Measurements from ENCODE around the gene EHBP1. TPM values are rescaled to one million over a fixed set of nuclear protein-coding genes. Genes with fewer than 3 reads are reported as not detected.

EHBP1 gene
- total RNA-seq, 5 donors from 2014 or later (not counting 1 experiment from before 2014, with no cell fraction given): 22.1 to 28.7 (median 26.1) TPM

GRCh38 chr2:63001576-63001975 lies 296.1 kb downstream of the EHBP1 start:
- Histone ChIP-seq H3K4me1 (ENCODE audit: control insufficient read depth in 1 of 2, extremely low read depth in 1 of 2, insufficient read depth in 2 of 2, low read length in 2 of 2) (no peaks in the 10 kb centered on the region), H3K4me3 (ENCODE audit: control insufficient read depth in 1 of 2, extremely low read depth in 1 of 2, low read length in 1 of 2) (no peak overlapping the region), H3K27me3 (replicated peaks in 1 of 2; ENCODE audit: control insufficient read depth in 2 of 2, extremely low read depth in 1 of 2, insufficient read depth in 2 of 2, low read length in 1 of 2) (no peaks in the 10 kb centered on the region), H3K9me3 (no peaks in the 10 kb centered on the region), H3K36me3 (ENCODE audit: control insufficient read depth in 2 of 2, extremely low read depth in 1 of 2, insufficient read depth in 1 of 2, low read length in 1 of 2) (peaks cover 0 to 6% of the 10 kb centered on the region in 2 donors), H3K27ac (ENCODE audit: low read length) (no peak overlapping the region)
- Mint-ChIP-seq H3K27ac (no peak overlapping the region), H3K4me3 (no peak overlapping the region), H3K36me3 (peaks cover 56% of the 10 kb centered on the region), H3K4me1 (no peaks in the 10 kb centered on the region), H3K27me3 (no peaks in the 10 kb centered on the region), H3K9me3 (no peaks in the 10 kb centered on the region)
- no peak for ATAC-seq (replicated peaks in 1 of 4)
- ChIA-PET POLR2A (no interaction called here), CTCF (interaction anchor here in 1 of 2 donors (1.4 kb wide), 1 partner anchor 11 kb away, joined by 5 read pairs; no protein-coding TSS in a partner anchor)
- DNase-seq: no peak

DNA sequence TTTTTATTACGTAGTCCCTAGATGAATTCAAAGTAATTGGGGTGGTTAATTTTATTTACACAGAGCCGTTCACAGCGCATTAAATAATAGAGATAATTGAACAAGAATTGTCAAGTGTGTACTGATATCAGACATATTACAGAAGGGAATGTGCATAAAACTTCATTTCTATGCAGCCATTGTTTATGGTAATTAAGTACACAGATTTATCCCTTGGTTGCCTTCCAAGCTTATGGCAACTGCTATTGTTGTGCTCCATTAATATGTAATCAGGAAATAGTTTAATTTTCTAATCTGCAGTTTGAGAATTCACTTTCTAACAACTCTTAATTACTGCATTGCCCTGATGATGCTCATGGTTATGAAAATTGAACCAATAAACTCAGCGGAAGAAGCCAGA lies 297.8 kb downstream of the EHBP1 start:
- Histone ChIP-seq H3K4me1 (ENCODE audit: control insufficient read depth in 1 of 2, extremely low read depth in 1 of 2, insufficient read depth in 2 of 2, low read length in 2 of 2) (no peaks in the 10 kb centered on the region), H3K36me3 (ENCODE audit: control insufficient read depth in 2 of 2, extremely low read depth in 1 of 2, insufficient read depth in 1 of 2, low read length in 1 of 2) (no peaks in the 10 kb centered on the region), H3K9me3 (no peaks in the 10 kb centered on the region), H3K27ac (ENCODE audit: low read length) (no peak overlapping the region), H3K4me3 (ENCODE audit: control insufficient read depth in 1 of 2, extremely low read depth in 1 of 2, low read length in 1 of 2) (no peak overlapping the region), H3K27me3 (replicated peaks in 1 of 2; ENCODE audit: control insufficient read depth in 2 of 2, extremely low read depth in 1 of 2, insufficient read depth in 2 of 2, low read length in 1 of 2) (no peaks in the 10 kb centered on the region)
- ChIA-PET POLR2A (no interaction called here), CTCF (no interaction called here)
- Mint-ChIP-seq H3K4me1 (no peaks in the 10 kb centered on the region), H3K27me3 (no peaks in the 10 kb centered on the region), H3K4me3 (no peak overlapping the region), H3K36me3 (peaks cover 48% of the 10 kb centered on the region), H3K9me3 (no peaks in the 10 kb centered on the region), H3K27ac (no peak overlapping the region)
- no CpG with 5 or more reads among the region's 4 CpGs for WGBS (ENCODE audit: insufficient coverage)
- ATAC-seq (replicated peaks in 1 of 4): no peak
- no peak for DNase-seq

DNA sequence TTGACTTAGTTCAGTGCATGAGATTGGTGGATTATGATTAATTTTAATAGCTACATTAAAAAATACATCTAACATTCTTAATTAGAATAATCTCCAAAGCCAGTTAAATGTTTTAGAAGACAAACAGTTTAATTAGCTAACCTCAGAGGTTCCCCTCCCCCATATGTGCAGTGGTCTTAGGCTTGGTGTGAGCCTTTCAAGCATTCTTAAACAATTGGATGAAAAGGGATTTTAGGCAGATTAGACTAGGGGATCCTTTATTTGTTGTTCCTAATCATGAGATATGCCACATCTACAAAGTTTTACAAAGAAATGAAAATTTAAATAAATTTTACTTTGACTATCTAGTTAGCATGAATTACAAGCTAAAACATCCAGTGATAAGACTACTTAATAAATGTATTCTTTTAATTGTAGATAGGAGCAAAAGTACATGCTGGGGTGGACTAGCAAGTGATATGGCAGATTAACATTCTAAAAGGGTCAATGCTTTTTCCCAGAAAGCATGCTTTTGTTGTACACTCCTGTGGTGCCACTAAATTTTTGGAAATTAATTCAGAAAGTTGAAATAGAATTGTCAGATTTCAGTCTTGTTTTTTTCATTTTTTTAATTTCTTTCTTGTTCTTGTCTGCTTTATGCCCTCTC lies 302.4 kb downstream of the EHBP1 start:
- H3K27ac Mint-ChIP-seq: no peak overlapping the region
- no peaks in the 10 kb centered on the region for H3K9me3 ChIP-seq
- H3K36me3 ChIP-seq (ENCODE audit: control insufficient read depth in 2 of 2, extremely low read depth in 1 of 2, insufficient read depth in 1 of 2, low read length in 1 of 2): no peaks in the 10 kb centered on the region
- H3K4me1 ChIP-seq (ENCODE audit: control insufficient read depth in 1 of 2, extremely low read depth in 1 of 2, insufficient read depth in 2 of 2, low read length in 2 of 2): no peaks in the 10 kb centered on the region
- H3K27me3 ChIP-seq (replicated peaks in 1 of 2; ENCODE audit: control insufficient read depth in 2 of 2, extremely low read depth in 1 of 2, insufficient read depth in 2 of 2, low read length in 1 of 2): no peaks in the 10 kb centered on the region
- peaks cover 23% of the 10 kb centered on the region for H3K36me3 Mint-ChIP-seq
- ChIA-PET CTCF (no interaction called here), POLR2A (interaction anchor here in 1 of 2 donors (0.6 kb wide), 1 partner anchor 138 kb away, joined by 3 read pairs; no protein-coding TSS in a partner anchor)
- no peaks in the 10 kb centered on the region for H3K4me1 Mint-ChIP-seq
- H3K27ac ChIP-seq (ENCODE audit: low read length): no peak overlapping the region
- no peak overlapping the region for H3K4me3 ChIP-seq (ENCODE audit: control insufficient read depth in 1 of 2, extremely low read depth in 1 of 2, low read length in 1 of 2)
- H3K4me3 Mint-ChIP-seq: no peak overlapping the region
- DNase-seq: no peak
- H3K9me3 Mint-ChIP-seq: no peaks in the 10 kb centered on the region
- no peak for ATAC-seq (replicated peaks in 1 of 4)
- H3K27me3 Mint-ChIP-seq: no peaks in the 10 kb centered on the region

DNA sequence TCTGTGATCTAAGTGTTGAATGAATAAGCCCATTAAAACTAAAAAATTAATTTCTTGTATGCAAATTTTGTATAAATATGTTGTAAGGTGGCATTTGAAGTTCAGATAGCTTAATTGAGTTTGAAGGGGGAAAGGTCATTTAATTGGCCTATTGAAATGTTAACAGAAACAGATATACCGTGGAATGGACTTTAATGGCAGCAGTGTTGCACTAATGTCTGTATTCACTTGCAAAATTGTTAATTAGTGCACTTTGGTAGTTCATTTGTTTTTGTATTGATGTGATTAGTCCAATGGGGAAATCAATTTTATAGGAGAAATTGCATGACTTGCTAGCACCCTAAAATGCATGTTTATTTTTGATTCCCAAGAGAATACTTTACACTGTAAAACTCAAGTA lies 303.3 kb downstream of the EHBP1 start:
- H3K36me3 Mint-ChIP-seq: peaks cover 27% of the 10 kb centered on the region

GRCh38 chr2:63009490-63009889 lies 304.0 kb downstream of the EHBP1 start:
- Mint-ChIP-seq H3K36me3 (peaks cover 26% of the 10 kb centered on the region), H3K27ac (no peak overlapping the region), H3K27me3 (no peaks in the 10 kb centered on the region), H3K4me3 (no peak overlapping the region), H3K4me1 (no peaks in the 10 kb centered on the region), H3K9me3 (no peaks in the 10 kb centered on the region)
- peaks cover 0 to 3% of the 10 kb centered on the region in 2 donors for H3K36me3 ChIP-seq (ENCODE audit: control insufficient read depth in 2 of 2, extremely low read depth in 1 of 2, insufficient read depth in 1 of 2, low read length in 1 of 2)
- no peaks in the 10 kb centered on the region for H3K9me3 ChIP-seq
- no peak overlapping the region for H3K4me3 ChIP-seq (ENCODE audit: control insufficient read depth in 1 of 2, extremely low read depth in 1 of 2, low read length in 1 of 2)
- DNase-seq (no peak), ATAC-seq (replicated peaks in 1 of 4) (no peak)
- POLR2A ChIA-PET: no interaction called here
- CTCF ChIA-PET: no interaction called here
- no peak overlapping the region for H3K27ac ChIP-seq (ENCODE audit: low read length)
- no peaks in the 10 kb centered on the region for H3K27me3 ChIP-seq (replicated peaks in 1 of 2; ENCODE audit: control insufficient read depth in 2 of 2, extremely low read depth in 1 of 2, insufficient read depth in 2 of 2, low read length in 1 of 2)
- no peaks in the 10 kb centered on the region for H3K4me1 ChIP-seq (ENCODE audit: control insufficient read depth in 1 of 2, extremely low read depth in 1 of 2, insufficient read depth in 2 of 2, low read length in 2 of 2)

More for the DNA sequence above, 303.3 kb downstream of the EHBP1 start:
- no peak overlapping the region for H3K4me3 ChIP-seq (ENCODE audit: control insufficient read depth in 1 of 2, extremely low read depth in 1 of 2, low read length in 1 of 2)
- no peaks in the 10 kb centered on the region for H3K9me3 Mint-ChIP-seq
- CTCF ChIA-PET: no interaction called here
- H3K4me3 Mint-ChIP-seq: no peak overlapping the region
- H3K4me1 Mint-ChIP-seq: no peaks in the 10 kb centered on the region
- no peak overlapping the region for H3K27ac Mint-ChIP-seq
- POLR2A ChIA-PET: no interaction called here
- WGBS (ENCODE audit: insufficient coverage): 78% methylated on average over 1 of the region's 1 CpG
- DNase-seq (no peak), ATAC-seq (replicated peaks in 1 of 4) (no peak)
- H3K4me1 ChIP-seq (ENCODE audit: control insufficient read depth in 1 of 2, extremely low read depth in 1 of 2, insufficient read depth in 2 of 2, low read length in 2 of 2): no peaks in the 10 kb centered on the region
- no peak overlapping the region for H3K27ac ChIP-seq (ENCODE audit: low read length)
- no peaks in the 10 kb centered on the region for H3K9me3 ChIP-seq
- peaks cover 0 to 3% of the 10 kb centered on the region in 2 donors for H3K36me3 ChIP-seq (ENCODE audit: control insufficient read depth in 2 of 2, extremely low read depth in 1 of 2, insufficient read depth in 1 of 2, low read length in 1 of 2)
- no peaks in the 10 kb centered on the region for H3K27me3 Mint-ChIP-seq
- no peaks in the 10 kb centered on the region for H3K27me3 ChIP-seq (replicated peaks in 1 of 2; ENCODE audit: control insufficient read depth in 2 of 2, extremely low read depth in 1 of 2, insufficient read depth in 2 of 2, low read length in 1 of 2)

- ChIA-PET CTCF (interaction anchor here (0.6 to 1.8 kb wide), 4 partner anchors 11 to 280 kb away, joined by 3 to 5 read pairs (median 4); no protein-coding TSS in a partner anchor), POLR2A (interaction anchor here (0.6 to 0.7 kb wide), 2 partner anchors 18 to 61 kb away, joined by 3 read pairs; no protein-coding TSS in a partner anchor)
- Histone ChIP-seq H3K9me3 (no peaks in the 10 kb centered on the region), H3K4me1 (ENCODE audit: control insufficient read depth in 1 of 2, extremely low read depth in 1 of 2, insufficient read depth in 2 of 2, low read length in 2 of 2) (no peaks in the 10 kb centered on the region), H3K27me3 (replicated peaks in 1 of 2; ENCODE audit: control insufficient read depth in 2 of 2, extremely low read depth in 1 of 2, insufficient read depth in 2 of 2, low read length in 1 of 2) (no peaks in the 10 kb centered on the region), H3K36me3 (ENCODE audit: control insufficient read depth in 2 of 2, extremely low read depth in 1 of 2, insufficient read depth in 1 of 2, low read length in 1 of 2) (peaks cover 0 to 3% of the 10 kb centered on the region in 2 donors), H3K27ac (ENCODE audit: low read length) (no peak overlapping the region), H3K4me3 (ENCODE audit: control insufficient read depth in 1 of 2, extremely low read depth in 1 of 2, low read length in 1 of 2) (no peak overlapping the region)
- Mint-ChIP-seq H3K27me3 (no peaks in the 10 kb centered on the region), H3K4me3 (no peak overlapping the region), H3K4me1 (no peaks in the 10 kb centered on the region), H3K9me3 (no peaks in the 10 kb centered on the region), H3K36me3 (peaks cover 17% of the 10 kb centered on the region), H3K27ac (no peak overlapping the region)
- no peak for DNase-seq
- WGBS (ENCODE audit: insufficient coverage): 100% methylated on average over 1 of the region's 1 CpG
- no peak for ATAC-seq (replicated peaks in 1 of 4)
Observed at GRCh38 chr2:63012541-63012940, 307.0 kb downstream of the EHBP1 start.

GRCh38 chr2:63013438-63013837 lies 307.9 kb downstream of the EHBP1 start:
- peaks cover 0 to 3% of the 10 kb centered on the region in 2 donors for H3K36me3 ChIP-seq (ENCODE audit: control insufficient read depth in 2 of 2, extremely low read depth in 1 of 2, insufficient read depth in 1 of 2, low read length in 1 of 2)
- 90% methylated on average over 4 of the region's 8 CpGs for WGBS (ENCODE audit: insufficient coverage)
- no peaks in the 10 kb centered on the region for H3K27me3 Mint-ChIP-seq
- POLR2A ChIA-PET: no interaction called here
- CTCF ChIA-PET: no interaction called here
- no peaks in the 10 kb centered on the region for H3K4me1 Mint-ChIP-seq
- H3K4me1 ChIP-seq (ENCODE audit: control insufficient read depth in 1 of 2, extremely low read depth in 1 of 2, insufficient read depth in 2 of 2, low read length in 2 of 2): no peaks in the 10 kb centered on the region
- peaks cover 18% of the 10 kb centered on the region for H3K36me3 Mint-ChIP-seq
- no peak overlapping the region for H3K27ac Mint-ChIP-seq
- no peak overlapping the region for H3K27ac ChIP-seq (ENCODE audit: low read length)
- ATAC-seq (replicated peaks in 1 of 4) (no peak), DNase-seq (no peak)
- H3K4me3 ChIP-seq (ENCODE audit: control insufficient read depth in 1 of 2, extremely low read depth in 1 of 2, low read length in 1 of 2): no peak overlapping the region
- no peaks in the 10 kb centered on the region for H3K9me3 Mint-ChIP-seq
- no peaks in the 10 kb centered on the region for H3K27me3 ChIP-seq (replicated peaks in 1 of 2; ENCODE audit: control insufficient read depth in 2 of 2, extremely low read depth in 1 of 2, insufficient read depth in 2 of 2, low read length in 1 of 2)
- no peak overlapping the region for H3K4me3 Mint-ChIP-seq
- no peaks in the 10 kb centered on the region for H3K9me3 ChIP-seq

Measured in T-cell (primary cell).